ENCODE data around the gene SRGAP1.

DNA sequence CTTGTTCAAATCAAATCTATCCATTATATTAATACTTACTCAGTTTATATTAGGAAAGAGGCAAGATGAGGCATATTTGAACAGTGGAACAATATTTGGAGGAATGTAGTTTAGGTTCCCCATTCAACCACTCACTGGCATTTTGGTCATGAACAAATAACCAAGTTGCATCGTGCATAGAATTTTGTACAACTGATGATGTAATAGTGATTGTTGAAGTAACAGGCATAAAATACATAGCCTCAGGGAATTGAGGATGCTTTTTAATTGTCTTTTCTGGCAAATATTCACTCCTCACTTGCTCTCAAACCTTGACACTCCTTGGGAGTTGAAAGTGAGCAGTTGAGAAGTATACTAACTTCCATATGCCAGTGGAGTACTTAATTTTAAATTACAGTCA, 175.2 kb downstream of the SRGAP1 start:
- TF ChIP-seq, protein P1, sequence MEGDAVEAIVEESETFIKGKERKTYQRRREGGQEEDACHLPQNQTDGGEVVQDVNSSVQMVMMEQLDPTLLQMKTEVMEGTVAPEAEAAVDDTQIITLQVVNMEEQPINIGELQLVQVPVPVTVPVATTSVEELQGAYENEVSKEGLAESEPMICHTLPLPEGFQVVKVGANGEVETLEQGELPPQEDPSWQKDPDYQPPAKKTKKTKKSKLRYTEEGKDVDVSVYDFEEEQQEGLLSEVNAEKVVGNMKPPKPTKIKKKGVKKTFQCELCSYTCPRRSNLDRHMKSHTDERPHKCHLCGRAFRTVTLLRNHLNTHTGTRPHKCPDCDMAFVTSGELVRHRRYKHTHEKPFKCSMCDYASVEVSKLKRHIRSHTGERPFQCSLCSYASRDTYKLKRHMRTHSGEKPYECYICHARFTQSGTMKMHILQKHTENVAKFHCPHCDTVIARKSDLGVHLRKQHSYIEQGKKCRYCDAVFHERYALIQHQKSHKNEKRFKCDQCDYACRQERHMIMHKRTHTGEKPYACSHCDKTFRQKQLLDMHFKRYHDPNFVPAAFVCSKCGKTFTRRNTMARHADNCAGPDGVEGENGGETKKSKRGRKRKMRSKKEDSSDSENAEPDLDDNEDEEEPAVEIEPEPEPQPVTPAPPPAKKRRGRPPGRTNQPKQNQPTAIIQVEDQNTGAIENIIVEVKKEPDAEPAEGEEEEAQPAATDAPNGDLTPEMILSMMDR (conservative IDR thresholded peaks at IDR 0.05): no peak
- no peak for TF ChIP-seq ZFX (IDR thresholded peaks at IDR 0.05)

Measured in C4-2B (cell line).